ENCODE measurements around the gene DDB1.
A peak's percentile ranks its signal among the peaks of the same experiment; 100 is the strongest.

DDB1 gene

GRCh38 chr11:61336171-61336935 is 3.4 kb upstream of the DDB1 start:
- Histone ChIP-seq H3K4me3 (ENCODE audit: control insufficient read depth in 1 of 7, extremely low read depth in 1 of 7, insufficient read depth in 4 of 7, low read depth in 2 of 7, low read length in 6 of 7) (no peak overlapping the region), H3K9me3 (ENCODE audit: control extremely low read depth in 1 of 5, control insufficient read depth in 4 of 5, insufficient read depth in 2 of 5, low read depth in 1 of 5, low read length in 4 of 5) (no peaks in the 10 kb centered on the region), H3K36me3 (ENCODE audit: control insufficient read depth in 4 of 4, insufficient read depth in 4 of 4, low read length in 3 of 4) (peaks cover 0 to 21% (median 14%) of the 10 kb centered on the region in 4 experiments), H3K4me1 (ENCODE audit: control extremely low read depth in 1 of 4, control insufficient read depth in 4 of 4, insufficient read depth in 4 of 4, low read length in 3 of 4) (peaks cover 4 to 45% (median 27%) of the 10 kb centered on the region in 4 experiments), H3K27ac (ENCODE audit: insufficient read depth in 1 of 2, low read depth in 1 of 2, low read length in 2 of 2, poor library complexity in 1 of 2, severe bottlenecking in 2 of 2) (no peak overlapping the region), H3K27me3 (replicated peaks in 2 of 5; ENCODE audit: control insufficient read depth in 4 of 5, insufficient read depth in 5 of 5, low read length in 4 of 5) (no peaks in the 10 kb centered on the region)
- 31% methylated on average over 7 of the region's 8 CpGs for WGBS (ENCODE audit: insufficient coverage)
- CTCF ChIA-PET: interaction anchor here (0.7 to 10.5 kb wide), 20 partner anchors 9 to 181 kb away, joined by 3 to 341 read pairs (median 5); partner anchors contain the start of genes CYB561A3, TMEM138, TMEM216 and VWCE
- POLR2A ChIA-PET: interaction anchor here (0.7 to 1.4 kb wide), 3 partner anchors 44 to 53 kb away, joined by 3 to 4 read pairs (median 4); no protein-coding TSS in a partner anchor
- DNase-seq: peak; percentile 80 to 89 (median 85)

- H3K27me3 ChIP-seq (replicated peaks in 2 of 5; ENCODE audit: control insufficient read depth in 4 of 5, insufficient read depth in 5 of 5, low read length in 4 of 5): no peaks in the 10 kb centered on the region
- POLR2A ChIA-PET: no interaction called here
- no peak for DNase-seq
- no CpG with 5 or more reads among the region's 1 CpG for WGBS (ENCODE audit: insufficient coverage)
- H3K9me3 ChIP-seq (ENCODE audit: control extremely low read depth in 1 of 5, control insufficient read depth in 4 of 5, insufficient read depth in 2 of 5, low read depth in 1 of 5, low read length in 4 of 5): no peaks in the 10 kb centered on the region
- H3K4me3 ChIP-seq (ENCODE audit: control insufficient read depth in 1 of 7, extremely low read depth in 1 of 7, insufficient read depth in 4 of 7, low read depth in 2 of 7, low read length in 6 of 7): no peak overlapping the region
- H3K27ac ChIP-seq (ENCODE audit: insufficient read depth in 1 of 2, low read depth in 1 of 2, low read length in 2 of 2, poor library complexity in 1 of 2, severe bottlenecking in 2 of 2): peak overlapping the region in 1 of 2 experiments; percentile 36
- CTCF ChIA-PET: interaction anchor here (1.0 to 10.5 kb wide), 10 partner anchors 8 to 112 kb away, joined by 3 to 341 read pairs (median 9); partner anchors contain the start of genes CYB561A3, TMEM138, TMEM216 and VWCE
- H3K36me3 ChIP-seq (ENCODE audit: control insufficient read depth in 4 of 4, insufficient read depth in 4 of 4, low read length in 3 of 4): peaks cover 0 to 14% (median 13%) of the 10 kb centered on the region in 4 experiments
- H3K4me1 ChIP-seq (ENCODE audit: control extremely low read depth in 1 of 4, control insufficient read depth in 4 of 4, insufficient read depth in 4 of 4, low read length in 3 of 4): peaks cover 4 to 50% (median 31%) of the 10 kb centered on the region in 4 experiments
These were observed 2.4 kb upstream of the DDB1 start for GRCh38 chr11:61335355-61335710.

GRCh38 chr11:61334434-61335354 is 1.8 kb upstream of the DDB1 start:
- Histone ChIP-seq H3K27ac (ENCODE audit: insufficient read depth in 1 of 2, low read depth in 1 of 2, low read length in 2 of 2, poor library complexity in 1 of 2, severe bottlenecking in 2 of 2) (peak overlapping the region in 1 of 2 experiments; percentile 39), H3K9me3 (ENCODE audit: control extremely low read depth in 1 of 5, control insufficient read depth in 4 of 5, insufficient read depth in 2 of 5, low read depth in 1 of 5, low read length in 4 of 5) (no peaks in the 10 kb centered on the region), H3K4me3 (ENCODE audit: control insufficient read depth in 1 of 7, extremely low read depth in 1 of 7, insufficient read depth in 4 of 7, low read depth in 2 of 7, low read length in 6 of 7) (no peak overlapping the region), H3K27me3 (replicated peaks in 2 of 5; ENCODE audit: control insufficient read depth in 4 of 5, insufficient read depth in 5 of 5, low read length in 4 of 5) (no peaks in the 10 kb centered on the region), H3K36me3 (ENCODE audit: control insufficient read depth in 4 of 4, insufficient read depth in 4 of 4, low read length in 3 of 4) (peaks cover 0 to 20% (median 16%) of the 10 kb centered on the region in 4 experiments), H3K4me1 (ENCODE audit: control extremely low read depth in 1 of 4, control insufficient read depth in 4 of 4, insufficient read depth in 4 of 4, low read length in 3 of 4) (peaks cover 4 to 50% (median 31%) of the 10 kb centered on the region in 4 experiments)
- 96% methylated on average over 13 of the region's 16 CpGs for WGBS (ENCODE audit: insufficient coverage)
- ChIA-PET CTCF (interaction anchor here (1.0 to 10.5 kb wide), 7 partner anchors 24 to 104 kb away, joined by 3 to 341 read pairs (median 10); partner anchors contain the start of genes CYB561A3, TMEM138, TMEM216 and VWCE), POLR2A (no interaction called here)
- DNase-seq: no peak

GRCh38 chr11:61333550-61334433 is 887 bp upstream of the DDB1 start:
- H3K9me3 ChIP-seq (ENCODE audit: control extremely low read depth in 1 of 5, control insufficient read depth in 4 of 5, insufficient read depth in 2 of 5, low read depth in 1 of 5, low read length in 4 of 5): no peaks in the 10 kb centered on the region
- POLR2A ChIA-PET: interaction anchor here (1.0 kb wide), 1 partner anchor 48 kb away, joined by 4 read pairs; no protein-coding TSS in a partner anchor
- peak overlapping the region; percentile 69 to 94 (median 85) for H3K4me3 ChIP-seq (ENCODE audit: control insufficient read depth in 1 of 7, extremely low read depth in 1 of 7, insufficient read depth in 4 of 7, low read depth in 2 of 7, low read length in 6 of 7)
- peaks cover 7 to 26% (median 16%) of the 10 kb centered on the region in 4 experiments for H3K36me3 ChIP-seq (ENCODE audit: control insufficient read depth in 4 of 4, insufficient read depth in 4 of 4, low read length in 3 of 4)
- DNase-seq: peak; percentile 32 to 77 (median 66)
- 27% methylated on average over 10 of the region's 19 CpGs for WGBS (ENCODE audit: insufficient coverage)
- H3K27ac ChIP-seq (ENCODE audit: insufficient read depth in 1 of 2, low read depth in 1 of 2, low read length in 2 of 2, poor library complexity in 1 of 2, severe bottlenecking in 2 of 2): peak overlapping the region; percentile 93 to 97
- peaks cover 4 to 50% (median 31%) of the 10 kb centered on the region in 4 experiments for H3K4me1 ChIP-seq (ENCODE audit: control extremely low read depth in 1 of 4, control insufficient read depth in 4 of 4, insufficient read depth in 4 of 4, low read length in 3 of 4)
- CTCF ChIA-PET: interaction anchor here (1.0 to 10.5 kb wide), 6 partner anchors 25 to 68 kb away, joined by 4 to 341 read pairs (median 16); partner anchors contain the start of genes CYB561A3, TMEM138, TMEM216 and VWCE
- H3K27me3 ChIP-seq (replicated peaks in 2 of 5; ENCODE audit: control insufficient read depth in 4 of 5, insufficient read depth in 5 of 5, low read length in 4 of 5): no peaks in the 10 kb centered on the region

GRCh38 chr11:61332281-61332796 is 566 bp downstream of the DDB1 start:
- H3K27me3 ChIP-seq (replicated peaks in 2 of 5; ENCODE audit: control insufficient read depth in 4 of 5, insufficient read depth in 5 of 5, low read length in 4 of 5): no peaks in the 10 kb centered on the region
- peak overlapping the region; percentile 75 to 94 (median 85) for H3K4me3 ChIP-seq (ENCODE audit: control insufficient read depth in 1 of 7, extremely low read depth in 1 of 7, insufficient read depth in 4 of 7, low read depth in 2 of 7, low read length in 6 of 7)
- DNase-seq: peak; percentile 19 to 48 (median 34)
- H3K36me3 ChIP-seq (ENCODE audit: control insufficient read depth in 4 of 4, insufficient read depth in 4 of 4, low read length in 3 of 4): peaks cover 5 to 30% (median 18%) of the 10 kb centered on the region in 4 experiments
- CTCF ChIA-PET: interaction anchor here (3.5 kb wide), 1 partner anchor 54 kb away, joined by 25 read pairs; no protein-coding TSS in a partner anchor
- no peaks in the 10 kb centered on the region for H3K9me3 ChIP-seq (ENCODE audit: control extremely low read depth in 1 of 5, control insufficient read depth in 4 of 5, insufficient read depth in 2 of 5, low read depth in 1 of 5, low read length in 4 of 5)
- POLR2A ChIA-PET: no interaction called here
- 2% methylated on average over 19 of the region's 24 CpGs for WGBS (ENCODE audit: insufficient coverage)
- peaks cover 4 to 50% (median 31%) of the 10 kb centered on the region in 4 experiments for H3K4me1 ChIP-seq (ENCODE audit: control extremely low read depth in 1 of 4, control insufficient read depth in 4 of 4, insufficient read depth in 4 of 4, low read length in 3 of 4)
- peak overlapping the region; percentile 93 to 97 for H3K27ac ChIP-seq (ENCODE audit: insufficient read depth in 1 of 2, low read depth in 1 of 2, low read length in 2 of 2, poor library complexity in 1 of 2, severe bottlenecking in 2 of 2)

GRCh38 chr11:61331651-61332050 is 1.3 kb downstream of the DDB1 start:
- peak in 2 of 3 donors; percentile 19 to 20 for DNase-seq
- CTCF ChIA-PET: interaction anchor here (0.9 to 3.5 kb wide), 2 partner anchors 54 to 62 kb away, joined by 3 to 25 read pairs; no protein-coding TSS in a partner anchor
- Histone ChIP-seq H3K4me1 (ENCODE audit: control extremely low read depth in 1 of 4, control insufficient read depth in 4 of 4, insufficient read depth in 4 of 4, low read length in 3 of 4) (peaks cover 4 to 49% (median 31%) of the 10 kb centered on the region in 4 experiments), H3K9me3 (ENCODE audit: control extremely low read depth in 1 of 5, control insufficient read depth in 4 of 5, insufficient read depth in 2 of 5, low read depth in 1 of 5, low read length in 4 of 5) (no peaks in the 10 kb centered on the region), H3K27ac (ENCODE audit: insufficient read depth in 1 of 2, low read depth in 1 of 2, low read length in 2 of 2, poor library complexity in 1 of 2, severe bottlenecking in 2 of 2) (peak overlapping the region; percentile 93 to 97), H3K27me3 (replicated peaks in 2 of 5; ENCODE audit: control insufficient read depth in 4 of 5, insufficient read depth in 5 of 5, low read length in 4 of 5) (no peaks in the 10 kb centered on the region), H3K4me3 (ENCODE audit: control insufficient read depth in 1 of 7, extremely low read depth in 1 of 7, insufficient read depth in 4 of 7, low read depth in 2 of 7, low read length in 6 of 7) (peak overlapping the region in 6 of 7 experiments; percentile 25 to 94 (median 88)), H3K36me3 (ENCODE audit: control insufficient read depth in 4 of 4, insufficient read depth in 4 of 4, low read length in 3 of 4) (peaks cover 8 to 36% (median 21%) of the 10 kb centered on the region in 4 experiments)
- 74% methylated on average over 6 of the region's 6 CpGs for WGBS (ENCODE audit: insufficient coverage)
- POLR2A ChIA-PET: no interaction called here
